GM12874 (cell line): ENCODE data around the gene LONRF2.

Source experiments
- TF ChIP-seq, protein P1 (sequence below): IDR thresholded peaks from 2 replicates; pipeline ENCODE4 v1.5.1; 2011; ENCODE audit warnings: low read depth, mild to moderate bottlenecking, control low read depth, low read length, moderate library complexity; ENCODE audit not compliant: insufficient read depth

The LONRF2 gene

GRCh38 chr2:100321866-100322820 lies at the start of gene LONRF2:
LONRF2 (minus strand) TSS chr2:100322501; CDS start chr2:100322093, 408 bp downstream.
- TF ChIP-seq, protein P1, sequence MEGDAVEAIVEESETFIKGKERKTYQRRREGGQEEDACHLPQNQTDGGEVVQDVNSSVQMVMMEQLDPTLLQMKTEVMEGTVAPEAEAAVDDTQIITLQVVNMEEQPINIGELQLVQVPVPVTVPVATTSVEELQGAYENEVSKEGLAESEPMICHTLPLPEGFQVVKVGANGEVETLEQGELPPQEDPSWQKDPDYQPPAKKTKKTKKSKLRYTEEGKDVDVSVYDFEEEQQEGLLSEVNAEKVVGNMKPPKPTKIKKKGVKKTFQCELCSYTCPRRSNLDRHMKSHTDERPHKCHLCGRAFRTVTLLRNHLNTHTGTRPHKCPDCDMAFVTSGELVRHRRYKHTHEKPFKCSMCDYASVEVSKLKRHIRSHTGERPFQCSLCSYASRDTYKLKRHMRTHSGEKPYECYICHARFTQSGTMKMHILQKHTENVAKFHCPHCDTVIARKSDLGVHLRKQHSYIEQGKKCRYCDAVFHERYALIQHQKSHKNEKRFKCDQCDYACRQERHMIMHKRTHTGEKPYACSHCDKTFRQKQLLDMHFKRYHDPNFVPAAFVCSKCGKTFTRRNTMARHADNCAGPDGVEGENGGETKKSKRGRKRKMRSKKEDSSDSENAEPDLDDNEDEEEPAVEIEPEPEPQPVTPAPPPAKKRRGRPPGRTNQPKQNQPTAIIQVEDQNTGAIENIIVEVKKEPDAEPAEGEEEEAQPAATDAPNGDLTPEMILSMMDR, result no peak

DNA sequence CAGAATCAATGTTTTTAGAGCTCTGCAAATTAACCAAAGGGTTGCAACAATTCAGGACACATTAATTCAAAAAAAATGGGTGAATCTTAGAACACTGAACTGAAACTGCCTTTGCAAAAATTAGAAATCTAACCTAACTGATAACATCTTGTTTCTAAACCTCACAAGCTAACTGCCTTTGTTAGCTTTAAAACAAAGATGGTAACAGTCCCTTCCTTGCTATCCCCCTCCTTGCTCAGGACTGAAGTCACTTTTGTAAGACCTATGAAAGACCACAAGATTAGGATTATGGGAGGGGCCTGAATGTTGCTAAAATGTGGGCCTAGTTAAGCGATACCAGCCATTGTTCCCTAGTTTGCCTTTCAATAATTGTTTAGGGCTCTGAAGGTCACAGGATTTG lies 44.9 kb upstream of the LONRF2 start:
- TF ChIP-seq, protein P1, result no peak

- TF ChIP-seq, protein P1, result no peak
Measured at GRCh38 chr2:100365434-100365833, 43.1 kb upstream of the LONRF2 start.

DNA sequence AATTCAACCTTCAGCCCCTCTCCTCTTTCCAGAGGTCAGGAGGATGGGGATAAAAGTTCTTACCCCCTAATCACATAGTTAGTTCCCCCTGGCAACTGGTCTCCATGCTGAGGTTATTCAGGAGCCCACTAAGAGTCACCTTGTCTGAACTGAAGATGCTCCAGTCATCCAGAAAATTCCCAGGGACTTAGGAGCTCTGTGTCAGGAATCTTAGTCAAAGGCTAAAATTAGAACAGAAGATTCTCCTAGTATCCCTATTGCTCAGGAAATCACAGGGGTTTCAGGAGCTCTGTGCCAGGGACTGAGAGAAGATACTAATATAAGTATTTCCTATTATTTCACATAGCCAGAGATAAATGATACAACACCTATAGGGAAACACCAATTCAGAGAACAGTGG lies 37.3 kb upstream of the LONRF2 start:
- TF ChIP-seq, protein P1, result no peak

DNA sequence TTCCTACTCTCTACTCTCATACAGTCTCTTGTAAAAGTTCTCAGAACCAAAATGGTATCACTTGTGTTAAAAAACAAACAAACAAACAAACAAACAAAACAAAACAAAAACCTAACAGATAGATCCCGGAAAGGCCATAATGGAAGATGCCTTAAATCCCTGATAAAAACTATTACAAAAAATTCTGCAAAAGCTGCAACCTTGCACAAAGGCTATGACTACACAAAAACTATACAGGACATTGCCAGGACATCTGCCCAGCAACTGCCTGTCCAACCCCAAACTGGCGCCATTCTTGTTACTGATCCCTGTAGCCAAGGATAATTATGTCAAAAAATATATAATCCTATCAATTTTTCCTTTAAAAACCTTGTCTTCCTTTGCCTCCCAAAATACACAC lies 36.3 kb upstream of the LONRF2 start:
- TF ChIP-seq, protein P1, result no peak

- TF ChIP-seq, protein P1, result no peak
Measured at GRCh38 chr2:100352521-100352920, 30.2 kb upstream of the LONRF2 start.

DNA sequence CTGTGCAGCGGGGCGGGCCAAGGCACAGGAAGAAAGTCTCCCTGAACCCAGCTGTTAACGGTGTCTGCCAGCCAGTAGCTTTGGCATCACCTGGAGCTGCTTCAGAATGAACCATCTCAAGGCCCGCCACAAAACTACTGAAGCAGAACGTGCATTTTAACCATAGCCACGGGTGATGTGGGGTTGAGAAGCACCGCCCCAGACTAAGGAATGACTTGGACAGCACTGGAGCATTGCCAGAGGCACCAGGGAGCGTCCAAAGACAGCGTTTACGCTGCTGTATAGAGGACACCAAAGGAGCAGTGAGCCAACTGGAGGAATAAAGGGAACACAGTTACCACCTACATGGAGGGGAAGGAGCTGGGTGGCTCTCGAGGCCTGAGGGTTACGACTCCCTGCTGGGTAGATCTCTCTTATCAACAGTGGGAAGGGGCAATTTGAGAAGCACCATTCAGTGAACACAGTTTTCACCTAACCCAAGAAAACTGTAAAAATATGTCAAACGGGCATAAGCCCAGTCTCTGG lies 28.4 kb upstream of the LONRF2 start:
- TF ChIP-seq, protein P1, result no peak
